GM18870 (cell line): Measurements from ENCODE around the gene DGKB.
"Not testable (repeated sequence)": the region's sequence is repeated elsewhere in the genome, so short reads cannot be mapped to it uniquely, and the experiment has no call there.

Experiments
- ATAC-seq: cut with Tn5 transposase; IDR thresholded peaks from one replicate; pipeline ENCODE4 v1.9.1; 2021; ENCODE audit warnings: moderate library complexity; ENCODE audit not compliant: unreplicated experiment

DGKB gene

GRCh38 chr7:14322724-14323123, 579.8 kb downstream of the DGKB start:
- no peak for ATAC-seq

GRCh38 chr7:14321947-14322346, 580.6 kb downstream of the DGKB start:
- ATAC-seq: no peak

- ATAC-seq: no peak
Observed at GRCh38 chr7:14309432-14309831, 593.1 kb downstream of the DGKB start.

DNA sequence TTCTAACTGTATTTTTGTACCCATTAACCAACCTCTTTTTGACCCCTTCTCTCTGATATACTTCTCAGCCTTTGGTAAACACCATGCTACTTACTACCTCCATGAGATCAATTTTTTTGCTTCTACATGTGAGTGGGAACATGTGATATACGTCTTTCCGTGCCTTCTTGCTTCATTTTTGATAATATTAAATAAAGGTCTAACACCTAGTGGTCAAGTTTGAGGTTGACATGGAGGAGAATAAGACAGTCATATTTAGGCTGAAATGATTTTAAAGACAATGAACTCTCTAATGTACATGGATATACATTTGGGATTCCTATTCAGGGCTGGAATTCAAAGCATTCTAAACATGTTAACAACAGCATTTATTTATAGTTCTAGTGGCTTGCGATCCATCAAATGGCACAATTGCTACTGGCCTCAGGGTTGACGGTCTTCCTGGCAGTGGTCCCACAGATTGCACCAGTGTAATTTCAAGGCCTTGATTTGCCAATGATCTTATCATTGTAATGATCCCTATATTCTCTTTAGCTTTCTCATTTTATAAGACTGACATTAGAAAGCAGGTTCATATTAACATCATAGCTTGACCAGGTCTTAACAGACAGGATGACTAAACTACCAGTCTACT, 597.2 kb downstream of the DGKB start:
- no peak for ATAC-seq

- ATAC-seq: no peak
Observed at GRCh38 chr7:14303536-14303935, 599.0 kb downstream of the DGKB start.

GRCh38 chr7:14294637-14295036, 607.9 kb downstream of the DGKB start:
- ATAC-seq: no peak

- ATAC-seq: no peak
Observed at GRCh38 chr7:14293434-14293833, 609.1 kb downstream of the DGKB start.

DNA sequence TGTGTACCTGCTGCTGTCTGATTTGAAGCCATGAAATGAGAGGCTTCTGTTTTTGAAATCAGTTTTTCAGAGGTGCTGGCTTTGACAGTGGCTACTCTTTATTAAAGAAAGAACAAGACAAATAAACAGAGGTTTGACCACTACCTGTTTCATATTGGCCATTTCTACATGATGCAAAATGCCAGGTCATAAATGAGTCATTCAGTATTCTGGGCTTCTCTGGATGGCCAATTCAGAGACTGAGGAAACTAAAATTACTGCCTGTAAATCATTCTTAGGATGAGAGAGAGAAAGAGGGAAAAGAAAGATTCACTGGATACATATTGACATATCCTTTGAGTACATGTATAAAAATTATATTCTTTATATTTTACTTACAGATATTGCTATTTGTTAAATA, 609.8 kb downstream of the DGKB start:
- ATAC-seq: no peak

- ATAC-seq: no peak
Observed at GRCh38 chr7:14289957-14290356, 612.6 kb downstream of the DGKB start.

DNA sequence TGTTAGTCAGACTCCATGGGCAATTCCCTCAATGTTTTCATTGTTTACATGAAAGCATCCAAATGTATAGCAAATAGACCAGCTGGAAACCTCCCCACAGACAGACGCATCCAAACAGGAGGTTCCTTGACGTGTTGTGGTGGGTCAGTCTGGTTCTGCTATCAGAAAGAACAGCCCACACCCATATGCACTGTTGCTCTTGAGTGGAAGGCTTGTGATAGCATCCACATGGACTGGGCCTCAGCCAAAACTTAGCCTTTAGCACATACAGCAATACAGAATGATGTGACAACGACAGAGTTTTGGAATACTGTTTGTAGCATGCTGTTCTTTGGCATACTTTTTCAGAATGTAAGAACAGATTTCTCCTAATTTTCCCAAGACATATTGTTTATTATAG, 613.9 kb downstream of the DGKB start:
- ATAC-seq: no peak

DNA sequence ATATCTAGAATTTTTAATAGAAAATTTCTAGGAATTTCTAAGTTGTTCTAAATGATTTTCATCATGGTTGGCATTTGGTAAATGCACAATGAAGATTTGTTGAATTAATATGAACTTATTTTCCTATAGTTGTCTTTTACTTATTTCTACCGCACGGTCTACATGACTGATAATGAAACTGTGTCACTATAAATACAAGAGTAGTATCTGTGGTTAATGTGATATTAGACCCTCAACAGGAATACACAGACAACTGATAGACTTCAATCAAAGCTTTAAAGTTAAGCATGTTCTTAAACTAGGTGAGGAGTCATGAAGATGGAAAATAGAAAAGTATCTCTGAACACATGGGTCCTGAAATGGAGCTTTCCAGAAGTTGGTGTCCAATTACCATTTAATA, 615.2 kb downstream of the DGKB start:
- ATAC-seq: no peak

DNA sequence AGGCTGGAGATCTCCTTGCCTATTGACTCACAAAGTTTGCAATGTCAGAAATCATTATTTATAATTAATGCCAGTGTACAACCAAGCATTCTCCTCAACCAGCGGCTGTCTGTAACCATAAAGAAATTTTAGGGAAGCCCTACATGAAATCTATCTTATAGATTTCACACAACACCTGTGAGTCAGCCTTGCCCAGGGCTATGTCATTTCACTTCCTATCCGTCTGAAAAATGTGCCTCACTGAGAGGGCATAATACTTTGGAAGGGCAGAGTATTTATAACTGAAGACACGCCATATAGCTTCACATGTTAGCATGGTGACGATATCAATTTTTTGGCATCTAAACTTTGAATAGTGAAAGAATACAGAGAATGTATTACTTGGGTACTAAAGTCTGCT, 616.5 kb downstream of the DGKB start:
- no peak for ATAC-seq

GRCh38 chr7:14279065-14279871, 623.3 kb downstream of the DGKB start:
- ATAC-seq: not testable (repeated sequence)

GRCh38 chr7:14275356-14275755, 627.2 kb downstream of the DGKB start:
- ATAC-seq: no peak

- ATAC-seq: no peak
Observed at GRCh38 chr7:14271441-14271840, 631.1 kb downstream of the DGKB start.

DNA sequence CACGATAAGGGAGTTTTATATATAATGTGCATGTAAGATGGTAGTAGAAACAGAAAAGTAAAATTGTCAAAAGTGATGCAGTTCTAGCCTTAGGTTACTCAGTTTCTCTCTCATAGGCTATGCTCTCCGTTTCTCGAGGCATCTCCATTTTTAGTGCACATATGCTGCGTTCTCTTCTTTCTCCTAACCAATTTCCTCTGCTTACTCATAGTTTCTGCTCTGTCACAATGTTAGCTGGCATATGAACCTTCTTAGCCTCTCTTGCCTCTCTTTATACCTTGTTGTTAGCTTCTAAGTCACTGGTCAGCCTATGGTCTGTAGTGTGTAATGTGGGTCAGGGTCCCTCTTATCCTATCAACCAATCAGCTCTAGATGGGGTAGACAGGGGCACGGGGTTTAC, 632.5 kb downstream of the DGKB start:
- ATAC-seq: no peak

GRCh38 chr7:14260011-14260410, 642.5 kb downstream of the DGKB start:
- ATAC-seq: no peak

DNA sequence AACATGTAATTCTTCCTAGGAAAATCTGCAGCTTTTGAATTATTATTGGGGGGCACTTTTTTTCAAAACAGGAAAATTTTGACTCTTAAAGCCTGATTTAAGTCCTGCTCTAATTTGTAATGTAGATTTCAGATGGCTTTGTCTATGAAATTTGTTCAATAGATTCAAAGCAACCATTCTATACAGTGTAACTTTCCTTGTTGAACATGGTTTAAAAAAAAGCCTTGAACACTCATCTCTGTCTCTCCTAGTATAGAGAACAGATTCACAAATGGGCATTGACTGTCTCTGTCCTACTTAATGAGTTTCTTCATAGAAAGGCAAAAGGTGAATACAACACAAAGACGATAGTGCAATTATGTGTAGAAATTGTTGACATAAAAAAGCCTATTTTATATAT, 643.7 kb downstream of the DGKB start:
- no peak for ATAC-seq

GRCh38 chr7:14258441-14258840, 644.1 kb downstream of the DGKB start:
- ATAC-seq: no peak

DNA sequence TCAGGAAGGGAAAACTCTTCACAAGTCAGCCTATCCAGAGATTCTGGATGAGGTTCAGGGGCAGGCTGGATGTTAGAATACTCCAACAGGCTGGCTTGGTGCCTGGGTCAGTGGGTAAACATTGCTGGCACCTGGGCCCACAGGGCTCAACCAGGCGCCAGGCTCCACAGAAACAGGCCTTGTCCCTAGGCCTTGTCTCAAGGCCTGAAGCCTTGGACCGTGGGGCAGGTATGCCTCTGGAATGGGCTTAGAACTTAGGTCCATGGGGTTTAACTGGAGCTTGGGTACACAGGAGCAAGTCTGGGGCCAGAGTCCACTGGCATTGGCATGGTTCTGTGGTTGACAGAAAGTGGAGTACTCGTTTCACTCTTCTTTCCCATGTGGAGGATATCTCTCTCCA, 650.1 kb downstream of the DGKB start:
- ATAC-seq: no peak

- ATAC-seq: no peak
Observed at GRCh38 chr7:14242175-14242574, 660.4 kb downstream of the DGKB start.

DNA sequence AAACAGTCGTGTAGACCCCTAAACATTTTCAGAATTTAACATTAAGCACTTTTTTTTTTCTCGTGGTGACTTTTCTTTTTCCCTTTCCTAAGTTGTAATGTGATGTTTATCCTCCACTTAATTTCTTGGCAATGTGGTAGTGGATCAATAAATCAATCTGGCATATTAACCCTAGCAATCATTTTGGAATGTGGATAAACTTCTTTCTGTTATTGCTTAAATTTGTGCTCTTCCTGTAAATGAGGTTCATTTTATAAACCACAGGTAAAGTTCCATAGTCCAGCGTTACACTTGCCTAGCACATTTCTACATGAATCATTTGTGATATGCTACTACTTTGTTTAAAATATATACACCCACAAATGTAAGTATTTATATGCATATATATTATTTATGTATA, 665.7 kb downstream of the DGKB start:
- no peak for ATAC-seq

DNA sequence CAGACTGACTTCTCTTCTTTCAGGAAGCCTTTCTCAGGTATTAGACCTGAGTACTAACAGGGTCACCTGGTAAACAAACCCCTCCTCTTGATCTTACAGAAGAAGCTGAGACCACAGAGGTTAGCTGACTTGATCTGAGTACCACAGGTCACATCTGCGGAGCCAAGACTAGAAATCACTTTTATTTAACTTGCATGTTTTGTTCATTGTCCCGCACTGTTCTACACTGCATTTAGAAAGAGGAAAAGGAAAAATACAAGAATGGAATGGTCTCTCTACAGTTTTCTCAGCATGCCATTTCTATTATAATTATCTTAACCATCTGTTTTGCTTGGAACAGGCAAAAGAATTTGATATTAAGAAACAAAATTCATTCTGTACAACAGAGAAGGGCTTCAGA, 667.5 kb downstream of the DGKB start:
- no peak for ATAC-seq
